Measurements from ENCODE around the gene MYO15B.

DNA sequence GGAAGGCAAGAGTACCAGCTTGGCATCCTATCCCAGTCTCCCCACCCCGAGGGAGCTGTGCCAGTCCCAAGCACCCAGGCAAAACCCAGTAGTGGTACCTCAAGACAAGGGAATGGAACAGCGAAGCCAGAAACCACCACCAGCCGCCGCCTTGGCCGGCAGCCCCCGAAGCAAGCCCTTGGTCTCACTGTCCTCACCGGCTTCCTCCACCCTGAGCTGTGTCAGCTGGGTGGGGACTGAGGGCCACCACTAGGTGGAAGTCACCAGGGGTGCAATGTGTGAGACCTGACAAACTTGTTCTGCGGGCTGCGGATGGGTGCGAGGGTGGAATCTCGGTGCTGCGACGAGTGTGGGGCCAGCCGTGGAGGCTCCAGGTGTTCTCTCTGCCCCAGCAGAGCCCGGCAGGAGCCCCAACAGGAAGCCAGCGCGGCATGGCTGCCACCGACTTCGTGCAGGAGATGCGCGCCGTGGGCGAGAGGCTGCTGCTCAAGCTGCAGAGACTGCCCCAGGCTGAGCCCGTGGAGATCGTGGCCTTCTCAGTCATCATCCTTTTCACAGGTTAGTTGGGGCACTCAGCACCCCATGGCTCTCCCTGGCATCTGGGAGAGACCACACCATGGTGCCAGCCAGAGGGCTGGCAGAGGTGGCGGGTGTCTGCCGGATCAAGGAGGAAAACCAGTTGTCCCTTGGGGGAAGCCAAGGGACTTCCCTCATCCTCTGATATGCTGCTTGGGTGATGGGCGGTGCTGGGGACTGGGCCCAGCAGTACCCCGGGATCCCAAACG, 52.4 kb downstream of the MYO15B start:
- TF ChIP-seq POLR2AphosphoS5 (IDR thresholded peaks at IDR 0.05) (no peak), CTCF (IDR thresholded peaks at IDR 0.05; ENCODE audit: poor library complexity, severe bottlenecking) (no peak)
